HUES6 (cell line): ENCODE data around the gene TXLNB.

ENCODE experiments used
- H3K27ac ChIP-seq: 2 replicates; pipeline ENCODE4 v1.7.0; 2013; ENCODE audit warnings: low read depth, mild to moderate bottlenecking, low read length, inconsistent platforms
- H3K27me3 ChIP-seq: 2 replicates; pipeline ENCODE4 v1.6.1; 2013; ENCODE audit warnings: low read length; ENCODE audit not compliant: control insufficient read depth, insufficient read depth
- H3K36me3 ChIP-seq: 2 replicates; pipeline ENCODE4 v1.6.1; 2013; ENCODE audit warnings: low read length; ENCODE audit not compliant: control insufficient read depth, insufficient read depth
- H3K4me1 ChIP-seq: 2 replicates; pipeline ENCODE4 v1.6.1; 2013; ENCODE audit warnings: low read length; ENCODE audit not compliant: control insufficient read depth, insufficient read depth
- H3K4me3 ChIP-seq: 2 replicates; pipeline ENCODE4 v1.5.1; 2013; ENCODE audit warnings: low read depth, low read length
- H3K9ac ChIP-seq: one replicate; pipeline ENCODE4 v1.6.1; 2013; ENCODE audit warnings: mild to moderate bottlenecking, low read length
- H3K9me3 ChIP-seq: 2 replicates; pipeline ENCODE4 v1.6.1; 2013; ENCODE audit warnings: low read depth, low read length; ENCODE audit not compliant: control insufficient read depth, insufficient read depth

Gene TXLNB

DNA sequence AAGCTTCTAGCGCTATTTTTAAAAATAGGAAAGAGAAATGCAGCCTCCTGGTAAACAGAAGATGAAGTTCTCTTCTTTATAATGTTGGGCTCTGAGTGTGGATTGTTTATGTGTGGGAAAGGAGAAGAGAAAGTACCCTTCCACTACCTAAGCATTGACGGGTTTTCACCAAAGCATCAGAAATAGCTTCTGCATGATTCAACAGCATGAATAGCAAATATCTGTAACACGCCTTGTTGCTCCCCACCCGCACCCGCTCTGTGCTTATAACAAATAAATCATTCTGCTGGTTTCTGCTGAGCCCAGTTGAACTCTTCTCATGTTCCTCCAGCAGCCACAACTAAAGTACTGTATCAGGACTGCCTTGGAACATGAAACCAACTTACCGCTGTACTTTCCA, 20.7 kb downstream of the TXLNB start:
- no peaks in the 10 kb centered on the region for H3K4me1 ChIP-seq
- no peaks in the 10 kb centered on the region for H3K36me3 ChIP-seq
- H3K4me3 ChIP-seq, result no peak overlapping the region
- no peaks in the 10 kb centered on the region for H3K27me3 ChIP-seq
- no peak overlapping the region for H3K27ac ChIP-seq
- no peaks in the 10 kb centered on the region for H3K9me3 ChIP-seq
- H3K9ac ChIP-seq, result no peak overlapping the region

DNA sequence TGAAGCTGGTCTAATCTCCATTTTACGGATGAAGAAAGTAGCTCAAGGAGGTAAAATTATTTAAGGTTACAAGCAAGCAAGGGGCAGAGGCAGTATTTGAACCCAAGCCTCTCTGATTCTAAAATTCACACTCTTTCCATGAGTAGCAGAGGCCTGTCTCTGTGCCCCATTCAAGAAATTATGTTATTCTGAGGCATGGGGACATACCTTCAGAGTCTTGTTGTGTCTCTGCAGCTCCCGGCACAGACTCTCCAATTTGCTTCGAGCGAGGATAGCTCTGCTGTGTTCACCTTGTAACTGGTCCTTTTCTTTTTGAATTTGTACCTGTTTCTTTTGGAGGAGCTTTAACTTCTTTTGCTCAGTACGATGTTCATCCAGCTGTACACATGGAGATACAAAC, 21.5 kb downstream of the TXLNB start:
- no peaks in the 10 kb centered on the region for H3K4me1 ChIP-seq
- no peak overlapping the region for H3K27ac ChIP-seq
- H3K4me3 ChIP-seq, result no peak overlapping the region

GRCh38 chr6:139265512-139266190, 26.1 kb downstream of the TXLNB start:
- H3K27ac ChIP-seq, result no peak overlapping the region

More for the DNA sequence above, 21.5 kb downstream of the TXLNB start:
- Histone ChIP-seq H3K9me3 (no peaks in the 10 kb centered on the region), H3K9ac (no peak overlapping the region), H3K36me3 (no peaks in the 10 kb centered on the region), H3K27me3 (no peaks in the 10 kb centered on the region)

GRCh38 chr6:139262519-139263300, 29.1 kb downstream of the TXLNB start:
- no peaks in the 10 kb centered on the region for H3K4me1 ChIP-seq
- H3K36me3 ChIP-seq, result no peaks in the 10 kb centered on the region
- no peak overlapping the region for H3K27ac ChIP-seq
- no peaks in the 10 kb centered on the region for H3K27me3 ChIP-seq
- H3K4me3 ChIP-seq, result no peak overlapping the region
- no peak overlapping the region for H3K9ac ChIP-seq
- no peaks in the 10 kb centered on the region for H3K9me3 ChIP-seq

More at GRCh38 chr6:139265512-139266190, 26.1 kb downstream of the TXLNB start:
- no peaks in the 10 kb centered on the region for H3K27me3 ChIP-seq
- H3K9ac ChIP-seq, result no peak overlapping the region
- no peaks in the 10 kb centered on the region for H3K9me3 ChIP-seq
- H3K4me3 ChIP-seq, result no peak overlapping the region
- H3K4me1 ChIP-seq, result no peaks in the 10 kb centered on the region
- H3K36me3 ChIP-seq, result no peaks in the 10 kb centered on the region

DNA sequence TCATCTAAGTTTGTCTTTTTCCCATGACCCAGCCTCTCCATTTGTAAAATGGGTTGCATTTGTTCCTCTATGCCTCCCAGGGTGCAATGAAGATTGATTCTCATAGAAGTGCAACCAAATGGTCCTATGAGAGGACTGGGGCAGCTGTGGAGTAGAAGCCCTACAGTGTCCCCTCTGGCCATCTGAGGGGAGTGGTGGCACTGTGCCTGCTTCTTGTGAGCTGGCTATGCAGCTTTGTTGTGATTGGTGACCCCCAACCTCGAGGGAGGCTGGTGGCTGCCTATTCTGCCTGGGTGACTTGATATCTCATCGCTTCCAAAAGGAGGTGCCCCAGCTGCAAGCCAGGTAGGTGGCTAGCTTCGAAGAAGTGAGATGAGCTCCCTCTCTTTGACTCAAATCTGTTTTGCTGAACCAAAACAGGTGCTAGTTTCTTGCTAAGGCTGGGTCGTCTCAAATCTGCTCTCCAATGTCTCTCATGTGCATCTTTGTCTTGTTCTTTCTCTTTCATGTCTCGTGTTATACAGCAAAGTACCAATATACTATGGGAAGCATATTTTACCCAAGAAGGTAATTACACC, 33.9 kb downstream of the TXLNB start:
- no peaks in the 10 kb centered on the region for H3K36me3 ChIP-seq
- H3K27me3 ChIP-seq, result no peaks in the 10 kb centered on the region
- no peak overlapping the region for H3K4me3 ChIP-seq
- no peak overlapping the region for H3K9ac ChIP-seq
- no peaks in the 10 kb centered on the region for H3K9me3 ChIP-seq
- H3K27ac ChIP-seq, result no peak overlapping the region
- no peaks in the 10 kb centered on the region for H3K4me1 ChIP-seq

- Histone ChIP-seq H3K27me3 (no peaks in the 10 kb centered on the region), H3K9ac (no peak overlapping the region), H3K4me3 (no peak overlapping the region), H3K9me3 (no peaks in the 10 kb centered on the region), H3K4me1 (no peaks in the 10 kb centered on the region), H3K27ac (no peak overlapping the region), H3K36me3 (no peaks in the 10 kb centered on the region)
These were observed 34.5 kb downstream of the TXLNB start for GRCh38 chr6:139257291-139257690.

DNA sequence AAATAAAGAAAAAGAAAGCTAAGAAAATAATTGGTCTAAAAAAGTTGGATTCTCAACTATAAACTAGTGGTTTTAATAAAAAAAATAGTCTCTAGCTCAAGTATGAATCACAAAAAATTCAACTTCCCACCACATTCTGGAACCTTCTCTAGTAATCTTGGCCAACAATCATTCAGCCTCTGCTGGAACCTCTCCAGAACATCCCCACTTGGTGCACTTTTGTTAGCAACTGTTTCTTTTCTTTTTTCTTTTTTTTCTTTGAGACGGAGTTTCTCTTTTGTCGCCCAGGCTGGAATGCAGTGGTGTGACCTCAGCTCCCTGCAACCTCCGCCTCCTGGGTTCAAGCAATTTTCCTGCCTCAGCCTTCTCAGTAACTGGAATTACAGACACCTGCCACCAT, 35.7 kb downstream of the TXLNB start:
- H3K9me3 ChIP-seq, result no peaks in the 10 kb centered on the region
- H3K9ac ChIP-seq, result no peak overlapping the region
- H3K4me3 ChIP-seq, result no peak overlapping the region
- no peak overlapping the region for H3K27ac ChIP-seq
- no peaks in the 10 kb centered on the region for H3K4me1 ChIP-seq
- H3K27me3 ChIP-seq, result no peaks in the 10 kb centered on the region
- H3K36me3 ChIP-seq, result no peaks in the 10 kb centered on the region

DNA sequence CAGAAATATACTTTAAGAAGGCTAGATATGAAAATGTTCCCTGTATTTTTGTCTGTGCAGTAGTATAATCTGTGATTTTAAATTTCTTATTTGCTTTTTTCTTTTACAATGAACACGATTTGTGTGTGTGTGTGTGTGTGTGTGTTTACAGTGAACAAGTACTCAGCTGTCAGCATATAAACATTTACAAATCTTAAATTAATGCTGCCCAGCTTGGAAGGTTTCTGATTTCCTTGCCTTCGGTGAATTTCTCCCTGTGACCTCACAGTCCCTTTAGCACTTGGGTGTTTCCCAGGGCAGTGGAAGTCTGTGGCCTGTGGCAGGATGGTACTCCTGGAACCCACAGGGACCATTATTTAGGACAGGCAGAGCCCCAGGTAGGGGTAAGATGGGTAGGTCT, 37.6 kb downstream of the TXLNB start:
- no peaks in the 10 kb centered on the region for H3K4me1 ChIP-seq
- H3K4me3 ChIP-seq, result no peak overlapping the region
- no peaks in the 10 kb centered on the region for H3K27me3 ChIP-seq
- no peak overlapping the region for H3K27ac ChIP-seq
- no peaks in the 10 kb centered on the region for H3K9me3 ChIP-seq
- H3K36me3 ChIP-seq, result no peaks in the 10 kb centered on the region
- no peak overlapping the region for H3K9ac ChIP-seq

DNA sequence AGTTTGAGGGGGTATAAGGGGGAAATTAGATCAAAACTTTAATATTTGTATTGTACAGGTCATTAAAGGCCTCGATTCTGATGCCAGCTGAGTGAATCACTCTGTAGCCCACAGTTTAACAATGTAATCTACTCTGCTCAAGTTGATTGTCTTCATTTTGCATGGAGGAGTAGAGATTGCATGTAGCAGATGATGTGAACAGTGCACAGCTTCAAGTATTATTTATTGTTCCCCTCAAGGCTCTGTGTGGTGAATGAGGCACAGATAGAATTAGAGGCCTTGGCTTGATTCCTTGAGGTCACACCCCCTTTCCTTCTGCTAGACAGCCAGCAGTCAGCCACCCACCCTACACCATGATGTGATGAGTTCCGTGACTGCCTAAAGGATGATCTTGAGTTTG, 38.1 kb downstream of the TXLNB start:
- no peak overlapping the region for H3K27ac ChIP-seq
- no peak overlapping the region for H3K9ac ChIP-seq
- H3K27me3 ChIP-seq, result no peaks in the 10 kb centered on the region
- H3K4me3 ChIP-seq, result no peak overlapping the region
- no peaks in the 10 kb centered on the region for H3K4me1 ChIP-seq
- H3K36me3 ChIP-seq, result no peaks in the 10 kb centered on the region
- H3K9me3 ChIP-seq, result no peaks in the 10 kb centered on the region

DNA sequence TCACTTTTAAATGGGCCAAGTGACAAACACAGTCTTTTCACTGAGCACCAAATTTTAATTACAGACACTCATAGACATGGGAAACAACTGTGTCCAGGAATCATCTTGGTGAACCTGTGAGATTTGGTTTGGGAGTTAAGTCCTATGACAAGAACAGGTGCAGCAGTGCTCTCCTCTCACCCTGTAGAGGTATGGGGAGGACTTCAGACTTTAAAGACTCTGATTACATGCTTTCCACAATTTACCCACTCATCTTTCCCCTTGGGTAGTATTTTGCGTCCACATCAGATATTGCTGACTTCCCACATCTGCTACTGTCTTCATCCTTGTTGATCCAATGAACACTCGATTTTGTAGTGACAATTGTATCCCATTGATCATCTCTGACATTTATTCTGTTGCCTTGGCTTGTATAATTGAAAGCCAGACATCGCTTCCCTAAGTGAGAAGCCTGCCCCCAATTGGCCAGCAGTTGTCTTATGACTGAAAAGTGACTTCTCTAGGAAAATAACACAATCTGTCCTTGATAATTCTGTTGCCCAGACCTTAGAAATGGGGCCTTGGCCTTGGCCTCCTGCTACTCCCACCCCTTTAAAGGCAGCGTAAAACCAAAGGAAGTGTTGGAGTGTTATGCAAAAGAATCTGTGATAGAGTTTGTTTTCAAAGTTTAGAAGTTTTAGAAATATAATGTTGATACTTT, 40.0 kb downstream of the TXLNB start:
- no peak overlapping the region for H3K27ac ChIP-seq
- H3K9me3 ChIP-seq, result no peaks in the 10 kb centered on the region
- H3K4me3 ChIP-seq, result no peak overlapping the region
- no peaks in the 10 kb centered on the region for H3K27me3 ChIP-seq
- H3K9ac ChIP-seq, result no peak overlapping the region
- no peaks in the 10 kb centered on the region for H3K4me1 ChIP-seq
- H3K36me3 ChIP-seq, result no peaks in the 10 kb centered on the region
